HL-60 (cell line): Measurements from ENCODE around the gene PLPPR1.

ENCODE experiments used
- CTCF ChIP-seq: IDR thresholded peaks from one replicate; pipeline ENCODE4 v1.5.1; 2011; ENCODE audit warnings: low read length, control low read depth, inconsistent platforms; ENCODE audit not compliant: insufficient read depth
- REST ChIP-seq: IDR thresholded peaks from 2 replicates; pipeline ENCODE4 v1.6.1; 2012; ENCODE audit warnings: low read depth; ENCODE audit not compliant: insufficient replicate concordance
- SPI1 ChIP-seq: IDR thresholded peaks from 2 replicates; pipeline ENCODE4 v1.6.1; 2012; ENCODE audit warnings: low read depth, mild to moderate bottlenecking, borderline replicate concordance

GRCh38 chr9:101220341-101220740, 191.8 kb downstream of the PLPPR1 start:
- TF ChIP-seq CTCF = no peak
- TF ChIP-seq REST = no peak
- TF ChIP-seq SPI1 = no peak
